ENCODE results near the gene VAV3.

- TF ChIP-seq MEF2A (IDR thresholded peaks at IDR 0.05; ENCODE audit: borderline replicate concordance, low read depth), result no peak
- TF ChIP-seq EZH2phosphoT487 (IDR thresholded peaks at IDR 0.05; ENCODE audit: borderline replicate concordance, low read depth), result no peak
- no peak for TF ChIP-seq CTCF (IDR thresholded peaks at IDR 0.05)
- TF ChIP-seq RFX5 (IDR thresholded peaks at IDR 0.05; ENCODE audit: low read length), result no peak
- TF ChIP-seq POLR2AphosphoS5 (IDR thresholded peaks at IDR 0.05; ENCODE audit: low read depth, low read length), result no peak
- no peak for TF ChIP-seq MXI1 (IDR thresholded peaks at IDR 0.05; ENCODE audit: low read depth, low read length)
- no peak for TF ChIP-seq RCOR1 (IDR thresholded peaks at IDR 0.05; ENCODE audit: low read length)
- TF ChIP-seq EP300 (IDR thresholded peaks at IDR 0.05; ENCODE audit: borderline replicate concordance in 1 of 2, low read depth in 1 of 2, low read length in 1 of 2), result no peak
- TF ChIP-seq ZBTB33 (IDR thresholded peaks at IDR 0.05; ENCODE audit: borderline replicate concordance, low read depth), result no peak
- TF ChIP-seq TCF12 (IDR thresholded peaks at IDR 0.05), result no peak
- TF ChIP-seq CHD2 (IDR thresholded peaks at IDR 0.05; ENCODE audit: low read length, partially characterized antibody), result no peak
- TF ChIP-seq PBX3 (IDR thresholded peaks at IDR 0.05), result no peak
- no peak for TF ChIP-seq TAF1 (IDR thresholded peaks at IDR 0.05; ENCODE audit: borderline replicate concordance, low read depth, low read length)
These were observed 414.6 kb downstream of the VAV3 start for GRCh38 chr1:107550358-107550757.
